Ascending aorta (tissue), 2 donors: Measurements from ENCODE around the gene GRIN3A. TPM values are rescaled to one million over a fixed set of nuclear protein-coding genes. Genes with fewer than 3 reads are reported as not detected.
"Not testable (repeated sequence)": the region's sequence is repeated elsewhere in the genome, so short reads cannot be mapped to it uniquely, and the experiment has no call there.

Experiments used
- DNase-seq, 2 donors: peaks; one replicate each; pipeline ENCODE4 v3.0.0-alpha.2; 2019; ENCODE audit warnings: low spot score in 2 of 2
- H3K27ac ChIP-seq, 2 donors: fragments of 200-600 bp; sonication (generic); one replicate each; pipeline ENCODE4 v1.5.1; 2016 to 2017; ENCODE audit warnings: mild to moderate bottlenecking in 1 of 2
- H3K27me3 ChIP-seq: fragments of 200-600 bp; sonication (generic); one replicate; pipeline ENCODE4 v1.5.1; 2017
- H3K36me3 ChIP-seq, 2 donors: fragments of 200-600 bp; sonication (generic); one replicate each; pipeline ENCODE4 v1.5.1; 2016
- H3K4me1 ChIP-seq, 2 donors: fragments of 200-600 bp; sonication (generic); one replicate each; pipeline ENCODE4 v1.5.1; 2016 to 2017; ENCODE audit warnings: mild to moderate bottlenecking in 1 of 2
- H3K4me3 ChIP-seq, 2 donors: fragments of 200-600 bp; sonication (generic); one replicate each; pipeline ENCODE4 v1.5.1; 2016 to 2017; ENCODE audit warnings: mild to moderate bottlenecking in 1 of 2
- H3K9me3 ChIP-seq, 2 donors: fragments of 200-600 bp; sonication (generic); one replicate each; pipeline ENCODE4 v1.5.1; 2016
- CTCF ChIP-seq, 3 experiments: fragments of 200-600 bp in 2 of 3; fragments of 450-650 bp in 1 of 3; sonication (generic) in 2 of 3; IDR thresholded peaks; one replicate each; pipeline ENCODE4 v1.5.1; 2016 to 2019; ENCODE audit warnings: antibody characterized with exemption in 3 of 3, mild to moderate bottlenecking in 1 of 3, moderate library complexity in 1 of 3
- intact Hi-C: fragments of 100-400 bp; cut with DNase I; formaldehyde crosslinking; loops from one replicate; pipeline ENCODE4 v1.15.1; 2023
- total RNA-seq: library from RNA; depleted of rRNA; stranded (reverse); fragments of >200 nt; gene quantifications from one replicate; pipeline ENCODE4 v1.1.0, GENCODE V29; 2016

Gene GRIN3A
- total RNA-seq, 1 donor from 2014 or later, result not detected

- Histone ChIP-seq H3K4me3 (no peak within 1 kb of the TSS), H3K27me3 (no peaks in the 10 kb centered on the region), H3K36me3 (no peaks in the 10 kb centered on the region), H3K9me3 (no peaks in the 10 kb centered on the region), H3K27ac (no peak within 1 kb of the TSS), H3K4me1 (no peaks in the 10 kb centered on the region)
- no peak for TF ChIP-seq CTCF (IDR thresholded peaks at IDR 0.05)
- DNase-seq, result no peak
- intact Hi-C loops, result no loop called here
Measured at GRCh38 chr9:101594796-101595195, 143.7 kb downstream of the GRIN3A start, which contains the start of gene PPP3R2. Gene PPP3R2 (minus strand): TSS chr9:101594969. CDS start chr9:101594921, 48 bp downstream.

- H3K27ac ChIP-seq, result no peak overlapping the region
- no peaks in the 10 kb centered on the region for H3K36me3 ChIP-seq
- no peaks in the 10 kb centered on the region for H3K27me3 ChIP-seq
- no peak for TF ChIP-seq CTCF (IDR thresholded peaks at IDR 0.05)
- no peak overlapping the region for H3K4me3 ChIP-seq
- no peaks in the 10 kb centered on the region for H3K9me3 ChIP-seq
- no peak for DNase-seq
- H3K4me1 ChIP-seq, result no peaks in the 10 kb centered on the region
- intact Hi-C loops, result no loop called here
Measured at GRCh38 chr9:101593345-101593744, 145.1 kb downstream of the GRIN3A start.

- Histone ChIP-seq H3K27ac (no peak overlapping the region), H3K27me3 (no peaks in the 10 kb centered on the region), H3K9me3 (no peaks in the 10 kb centered on the region), H3K4me3 (no peak overlapping the region), H3K4me1 (no peaks in the 10 kb centered on the region), H3K36me3 (no peaks in the 10 kb centered on the region)
- intact Hi-C loops, result no loop called here
- no peak for DNase-seq
- no peak for TF ChIP-seq CTCF (IDR thresholded peaks at IDR 0.05)
Measured at GRCh38 chr9:101592788-101593187, 145.7 kb downstream of the GRIN3A start.

GRCh38 chr9:101591787-101592446, 146.5 kb downstream of the GRIN3A start:
- H3K9me3 ChIP-seq, result no peaks in the 10 kb centered on the region
- H3K36me3 ChIP-seq, result no peaks in the 10 kb centered on the region
- no peak overlapping the region for H3K27ac ChIP-seq
- H3K4me3 ChIP-seq, result no peak overlapping the region
- no peak for DNase-seq
- intact Hi-C loops, result no loop called here
- TF ChIP-seq CTCF (IDR thresholded peaks at IDR 0.05), result no peak
- no peaks in the 10 kb centered on the region for H3K27me3 ChIP-seq
- H3K4me1 ChIP-seq, result no peaks in the 10 kb centered on the region

GRCh38 chr9:101590901-101591300, 147.5 kb downstream of the GRIN3A start:
- Histone ChIP-seq H3K4me1 (no peaks in the 10 kb centered on the region), H3K9me3 (no peaks in the 10 kb centered on the region), H3K36me3 (no peaks in the 10 kb centered on the region), H3K27me3 (no peaks in the 10 kb centered on the region), H3K4me3 (no peak overlapping the region), H3K27ac (no peak overlapping the region)
- intact Hi-C loops, result no loop called here
- no peak for TF ChIP-seq CTCF (IDR thresholded peaks at IDR 0.05)
- no peak for DNase-seq

- DNase-seq, H3K4me3 ChIP-seq, H3K27me3 ChIP-seq, intact Hi-C loops, H3K9me3 ChIP-seq, H3K4me1 ChIP-seq, H3K36me3 ChIP-seq, H3K27ac ChIP-seq: not testable (repeated sequence)
Measured at GRCh38 chr9:101590074-101590473, 148.4 kb downstream of the GRIN3A start.
